LNCAP (cell line): ENCODE measurements around the gene FLVCR1.

Experiments
- CTCF ChIP-seq: fragments of 450-650 bp; IDR thresholded peaks from 2 replicates; pipeline ENCODE4 v1.5.1; 2017; ENCODE audit warnings: mild to moderate bottlenecking

The FLVCR1 gene

GRCh38 chr1:212825798-212826452 lies 32.1 kb upstream of the FLVCR1 start:
- no peak for TF ChIP-seq CTCF

DNA sequence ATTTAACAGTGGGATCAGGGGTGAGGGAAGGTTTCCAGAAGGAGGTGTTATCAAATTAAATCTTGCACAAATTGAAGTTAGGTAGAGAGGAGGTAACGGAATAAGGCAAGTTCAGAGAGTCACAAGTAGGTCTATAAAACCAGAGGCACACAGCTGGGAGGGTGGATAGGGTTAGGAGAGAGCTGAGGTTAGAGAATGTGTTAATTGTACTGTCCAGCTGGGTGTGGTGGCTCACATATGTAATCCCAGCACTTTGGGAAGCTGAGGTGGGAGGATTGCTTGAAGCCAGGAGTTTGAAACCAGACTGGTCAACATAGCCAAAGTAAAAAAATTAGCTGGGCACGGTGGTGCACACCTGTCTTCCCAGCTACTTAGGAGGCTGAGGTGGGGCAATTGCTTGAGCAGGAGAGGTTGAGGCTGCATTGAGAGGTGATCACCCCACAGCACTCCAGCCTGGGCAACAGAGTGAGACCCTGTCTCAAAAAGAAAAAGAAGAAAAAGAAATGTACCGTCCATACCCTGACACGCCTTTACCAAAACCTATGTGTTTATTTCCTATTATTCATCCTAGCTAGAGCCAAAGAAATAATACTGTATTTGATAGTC lies 30.8 kb upstream of the FLVCR1 start:
- TF ChIP-seq CTCF, result no peak

DNA sequence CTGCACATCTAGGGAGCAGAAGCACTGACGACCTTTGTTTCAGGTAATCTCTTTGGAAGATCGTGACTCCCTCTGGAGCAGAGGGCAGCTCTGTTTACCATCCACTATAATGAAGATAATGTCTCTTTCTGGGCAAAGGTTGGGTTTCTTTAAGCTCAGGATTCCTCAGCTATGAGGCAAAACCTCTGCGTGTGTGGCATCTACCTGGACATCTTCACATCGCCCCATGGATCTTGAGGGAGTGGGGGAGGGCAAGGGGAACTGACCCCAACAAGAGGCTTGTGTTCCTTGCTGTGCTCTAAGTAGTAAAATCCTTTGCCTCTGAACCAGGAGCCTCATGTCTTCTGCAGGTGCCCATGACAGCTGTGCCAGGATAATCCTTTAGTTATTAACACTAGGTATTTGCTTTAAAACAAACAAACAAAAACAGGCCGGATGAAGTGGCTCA lies 30.2 kb upstream of the FLVCR1 start:
- TF ChIP-seq CTCF, result no peak

GRCh38 chr1:212828395-212828794 lies 29.7 kb upstream of the FLVCR1 start:
- no peak for TF ChIP-seq CTCF

GRCh38 chr1:212838145-212838544 lies 19.9 kb upstream of the FLVCR1 start:
- TF ChIP-seq CTCF, result no peak

DNA sequence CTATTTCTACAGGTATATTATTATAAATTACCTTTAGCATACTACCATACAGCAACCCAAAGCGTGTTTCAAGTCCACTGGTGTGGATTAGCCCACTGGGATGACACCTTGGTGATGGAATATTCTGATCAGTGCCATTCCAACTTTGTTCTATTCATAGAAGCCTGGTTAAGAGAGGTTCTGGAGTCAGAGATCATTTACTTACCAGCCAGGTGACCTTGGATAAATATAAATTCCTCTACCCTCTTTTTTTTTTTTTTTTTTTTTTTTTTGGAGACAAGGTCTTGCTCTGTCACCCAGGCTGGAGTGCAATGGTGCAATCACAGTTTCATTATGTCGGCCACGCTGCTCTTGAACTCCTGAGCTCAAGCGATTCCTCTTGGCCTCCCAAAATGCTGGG lies 10.5 kb upstream of the FLVCR1 start, which contains the start of gene SPATA45:
TSS of gene SPATA45 (minus strand) at position 101 of the 400 bp plus-strand sequence. CDS start 11,500 bp downstream, outside the sequence.
- TF ChIP-seq CTCF, result no peak

GRCh38 chr1:212852105-212852688 lies 5.9 kb upstream of the FLVCR1 start:
- TF ChIP-seq CTCF, result no peak
